Panc1 (cell line): ENCODE results near the gene F13A1. TPM values are rescaled to one million over a fixed set of nuclear protein-coding genes. Genes with fewer than 3 reads are reported as not detected.

Source experiments
- ATAC-seq: fragments of 200-7000 bp; cut with Tn5 transposase; 2 replicates; pipeline ENCODE4 v1.9.1; 2020; ENCODE audit warnings: mild to moderate bottlenecking, moderate library complexity
- BruUV-seq: library from RNA; stranded (reverse); fragments of 400-500 nt; replicated peaks from 2 replicates; lab custom pipeline; 2021; lab: Mats Ljungman, UMichigan
- CTCF ChIA-PET: fragments of 300-600 bp; sonication (Branson Sonifier 250); formaldehyde crosslinking; loops from one replicate; lab custom pipeline; 2022; ENCODE audit warnings: antibody characterized with exemption; lab: Charles Lee
- POLR2A ChIA-PET: fragments of 300-600 bp; sonication (Branson Sonifier 250); formaldehyde crosslinking; loops from one replicate; lab custom pipeline; 2022; ENCODE audit warnings: antibody characterized with exemption; lab: Charles Lee
- DNase-seq: peaks from one replicate; pipeline ENCODE4 v3.0.0-alpha.2; 2010; ENCODE audit warnings: low read depth, low spot score
- H3K27ac ChIP-seq: 2 replicates; pipeline ENCODE4 v1.5.1; 2011; ENCODE audit warnings: mild to moderate bottlenecking, low read length, inconsistent platforms
- H3K27me3 ChIP-seq: fragments of 200-500 bp; sonication (Bioruptor generic); 2 replicates; pipeline ENCODE4 v1.6.0; 2014; ENCODE audit warnings: low read length, inconsistent platforms; ENCODE audit not compliant: control insufficient read depth, insufficient read depth
- H3K36me3 ChIP-seq: fragments of 200-500 bp; sonication (Bioruptor generic); 2 replicates; pipeline ENCODE4 v1.5.1; 2014; ENCODE audit warnings: inconsistent platforms, mild to moderate bottlenecking, low read length, moderate library complexity; ENCODE audit not compliant: control insufficient read depth, insufficient read depth
- H3K4me1 ChIP-seq: 2 replicates; pipeline ENCODE4 v1.5.1; 2011; ENCODE audit warnings: inconsistent platforms, mild to moderate bottlenecking, low read length, moderate library complexity; ENCODE audit not compliant: control insufficient read depth, insufficient read depth
- H3K4me3 ChIP-seq, 2 experiments: 2 replicates each; pipeline ENCODE4 v1.5.1; 2011 to 2012; ENCODE audit warnings: low read depth in 2 of 2, low read length in 2 of 2, mild to moderate bottlenecking in 2 of 2, inconsistent platforms in 1 of 2, moderate library complexity in 1 of 2
- H3K9me3 ChIP-seq: fragments of 200-500 bp; sonication (Bioruptor generic); 2 replicates; pipeline ENCODE4 v1.5.1; 2014; ENCODE audit warnings: low read depth, mild to moderate bottlenecking, inconsistent platforms, low read length, moderate library complexity; ENCODE audit not compliant: control insufficient read depth, insufficient read depth
- CTCF ChIP-seq: fragments of 450-650 bp; IDR thresholded peaks from 2 replicates; pipeline ENCODE4 v1.5.1; 2017; ENCODE audit warnings: mild to moderate bottlenecking
- POLR2AphosphoS5 ChIP-seq: IDR thresholded peaks from 2 replicates; pipeline ENCODE4 v1.6.1; 2012; ENCODE audit warnings: mild to moderate bottlenecking, low read depth, low read length, moderate library complexity
- REST ChIP-seq, 2 experiments: IDR thresholded peaks; 2 replicates each; pipeline ENCODE4 v1.6.1; 2011 to 2012; ENCODE audit warnings: low read depth in 2 of 2, control low read depth in 1 of 2, low read length in 1 of 2, mild to moderate bottlenecking in 1 of 2, moderate library complexity in 1 of 2; ENCODE audit not compliant: insufficient read depth in 1 of 2
- SIN3A ChIP-seq: IDR thresholded peaks from 2 replicates; pipeline ENCODE4 v1.6.1; 2012; ENCODE audit warnings: low read depth, mild to moderate bottlenecking, low read length, moderate library complexity, borderline replicate concordance; ENCODE audit not compliant: insufficient read depth
- TCF7L2 ChIP-seq: IDR thresholded peaks from 2 replicates; pipeline ENCODE4 v1.6.1; 2011; ENCODE audit warnings: mild to moderate bottlenecking, low read depth, low read length, inconsistent platforms
- in situ Hi-C: cut with HindIII; loops from 2 replicates; pipeline ENCODE4 v1.10.0; 2016; ENCODE audit warnings: low sequenced_read_pairs, low pct_unique_long_range_greater_than_20kb
- intact Hi-C: fragments of 100-400 bp; cut with micrococcal nuclease; formaldehyde crosslinking; loops from one replicate; pipeline ENCODE4 v1.10.0; 2022; ENCODE audit not compliant: unreplicated experiment
- total RNA-seq: library from RNA; stranded (reverse); gene quantifications from one replicate; pipeline ENCODE4 v1.2.1, GENCODE V29; 2021; ENCODE audit not compliant: unreplicated experiment

The F13A1 gene
- total RNA-seq, 1 experiment from 2014 or later: 0.26 TPM

- H3K36me3 ChIP-seq: no peaks in the 10 kb centered on the region
- in situ Hi-C loops: no loop called here
- no peak for TF ChIP-seq CTCF
- TF ChIP-seq SIN3A: no peak
- no peak for TF ChIP-seq REST (IDR thresholded peaks at IDR 0.05; ENCODE audit: insufficient read depth in 1 of 2, low read depth in 2 of 2, low read length in 1 of 2)
- no peak for TF ChIP-seq TCF7L2
- TF ChIP-seq POLR2AphosphoS5: no peak
- H3K4me1 ChIP-seq: no peaks in the 10 kb centered on the region
- no TSS peak for BruUV-seq
- POLR2A ChIA-PET: no interaction called here
- no peaks in the 10 kb centered on the region for H3K9me3 ChIP-seq
- DNase-seq (no peak), ATAC-seq (no peak)
- H3K4me3 ChIP-seq: no peak overlapping the region
- CTCF ChIA-PET: no interaction called here
- H3K27ac ChIP-seq: no peak overlapping the region
- H3K27me3 ChIP-seq: peaks cover 4% of the 10 kb centered on the region; the same call in 1 of the 2 replicates
- intact Hi-C loops: no loop called here
Measured at GRCh38 chr6:6152060-6152459, 168.4 kb downstream of the F13A1 start.

- TF ChIP-seq TCF7L2 (no peak), REST (IDR thresholded peaks at IDR 0.05; ENCODE audit: insufficient read depth in 1 of 2, low read depth in 2 of 2, low read length in 1 of 2) (no peak), CTCF (no peak), POLR2AphosphoS5 (no peak), SIN3A (no peak)
- intact Hi-C loops: no loop called here
- no peak for ATAC-seq
- POLR2A ChIA-PET: no interaction called here
- in situ Hi-C loops: no loop called here
- no peak for DNase-seq
- H3K27me3 ChIP-seq: peaks cover 4% of the 10 kb centered on the region; the same call in 1 of the 2 replicates
- no peak overlapping the region for H3K4me3 ChIP-seq
- H3K4me1 ChIP-seq: no peaks in the 10 kb centered on the region
- no peaks in the 10 kb centered on the region for H3K9me3 ChIP-seq
- CTCF ChIA-PET: interaction anchor here (0.6 kb wide), 1 partner anchor 15 kb away, joined by 3 read pairs; no protein-coding TSS in a partner anchor
- BruUV-seq: no TSS peak
- no peak overlapping the region for H3K27ac ChIP-seq
- no peaks in the 10 kb centered on the region for H3K36me3 ChIP-seq
Measured at GRCh38 chr6:6148192-6148815, 172.2 kb downstream of the F13A1 start.
